ENCODE measurements around the gene HERC4.
"Not testable (repeated sequence)": the region's sequence is repeated elsewhere in the genome, so short reads cannot be mapped to it uniquely, and the experiment has no call there.

The HERC4 gene

GRCh38 chr10:67955614-67956013, 119.5 kb downstream of the HERC4 start:
- DNase-seq: no peak

GRCh38 chr10:67943917-67944316, 131.2 kb downstream of the HERC4 start:
- DNase-seq: no peak

GRCh38 chr10:67936416-67936815, 138.7 kb downstream of the HERC4 start:
- no peak for DNase-seq

- DNase-seq: no peak
Observed at GRCh38 chr10:67935223-67935622, 139.9 kb downstream of the HERC4 start.

- no peak for DNase-seq
Observed at GRCh38 chr10:67934336-67934735, 140.7 kb downstream of the HERC4 start.

- DNase-seq: no peak
Observed at GRCh38 chr10:67933199-67933598, 141.9 kb downstream of the HERC4 start.

- DNase-seq: no peak
Observed at GRCh38 chr10:67926951-67927350, 148.1 kb downstream of the HERC4 start.

GRCh38 chr10:67925449-67926005, 149.6 kb downstream of the HERC4 start:
- no peak for DNase-seq

GRCh38 chr10:67924136-67924535, 150.9 kb downstream of the HERC4 start:
- no peak for DNase-seq

GRCh38 chr10:67923551-67923950, 151.5 kb downstream of the HERC4 start:
- no peak for DNase-seq

GRCh38 chr10:67921065-67921464, 154.0 kb downstream of the HERC4 start:
- DNase-seq: no peak

GRCh38 chr10:67917679-67918078, 157.4 kb downstream of the HERC4 start:
- no peak for DNase-seq

- no peak for DNase-seq
Observed at GRCh38 chr10:67917169-67917568, 157.9 kb downstream of the HERC4 start.

- no peak for DNase-seq
Observed at GRCh38 chr10:67914777-67915340, 160.2 kb downstream of the HERC4 start.

GRCh38 chr10:67912331-67912946, 162.6 kb downstream of the HERC4 start:
- no peak for DNase-seq

- no peak for DNase-seq
Observed at GRCh38 chr10:67903581-67903980, 171.5 kb downstream of the HERC4 start.

- DNase-seq: no peak
Observed at GRCh38 chr10:67893637-67894036, 181.4 kb downstream of the HERC4 start.

- peak; percentile 88 for DNase-seq
Observed at GRCh38 chr10:67884842-67885670, 190.0 kb downstream of the HERC4 start.

- DNase-seq: peak; percentile 98
Observed at GRCh38 chr10:67884313-67884841, 190.7 kb downstream of the HERC4 start, which contains the start of gene SIRT1. TSS of gene SIRT1 (plus strand) at chr10:67884656. CDS start at chr10:67884722, 66 bp downstream.

- no peak for DNase-seq
Observed at GRCh38 chr10:67883710-67884312, 191.3 kb downstream of the HERC4 start.

- DNase-seq: no peak
Observed at GRCh38 chr10:67878133-67878532, 196.9 kb downstream of the HERC4 start.

- not testable (repeated sequence) for DNase-seq
Observed at GRCh38 chr10:67877421-67877820, 197.7 kb downstream of the HERC4 start.

Measured in right forelimb (tissue), 1 donor.